Measurements from ENCODE around the gene TTC7B.

The TTC7B gene

GRCh38 chr14:90753456-90754005 is 62.7 kb downstream of the TTC7B start:
- no peak overlapping the region for H3K4me3 ChIP-seq (ENCODE audit: low read depth, low read length)
- TF ChIP-seq CTCF (IDR thresholded peaks at IDR 0.05; ENCODE audit: insufficient read depth, low read depth, low read length, missing control alignments) = no peak
- DNase-seq (ENCODE audit: low read depth) = no peak

- no peak for TF ChIP-seq CTCF (IDR thresholded peaks at IDR 0.05; ENCODE audit: insufficient read depth, low read depth, low read length, missing control alignments)
- no peak for DNase-seq (ENCODE audit: low read depth)
- H3K4me3 ChIP-seq (ENCODE audit: low read depth, low read length) = no peak overlapping the region
These were observed 65.5 kb downstream of the TTC7B start for GRCh38 chr14:90750701-90751100.

- no peak overlapping the region for H3K4me3 ChIP-seq (ENCODE audit: low read depth, low read length)
- DNase-seq (ENCODE audit: low read depth) = no peak
- TF ChIP-seq CTCF (IDR thresholded peaks at IDR 0.05; ENCODE audit: insufficient read depth, low read depth, low read length, missing control alignments) = no peak
These were observed 66.0 kb downstream of the TTC7B start for GRCh38 chr14:90750191-90750590.

- no peak overlapping the region for H3K4me3 ChIP-seq (ENCODE audit: low read depth, low read length)
- TF ChIP-seq CTCF (IDR thresholded peaks at IDR 0.05; ENCODE audit: insufficient read depth, low read depth, low read length, missing control alignments) = no peak
- DNase-seq (ENCODE audit: low read depth) = no peak
These were observed 68.3 kb downstream of the TTC7B start for GRCh38 chr14:90747909-90748308.

GRCh38 chr14:90743826-90744225 is 72.4 kb downstream of the TTC7B start:
- H3K4me3 ChIP-seq (ENCODE audit: low read depth, low read length) = no peak overlapping the region
- TF ChIP-seq CTCF (IDR thresholded peaks at IDR 0.05; ENCODE audit: insufficient read depth, low read depth, low read length, missing control alignments) = no peak
- no peak for DNase-seq (ENCODE audit: low read depth)

- no peak overlapping the region for H3K4me3 ChIP-seq (ENCODE audit: low read depth, low read length)
- no peak for DNase-seq (ENCODE audit: low read depth)
- no peak for TF ChIP-seq CTCF (IDR thresholded peaks at IDR 0.05; ENCODE audit: insufficient read depth, low read depth, low read length, missing control alignments)
These were observed 72.8 kb downstream of the TTC7B start for GRCh38 chr14:90743425-90743824.

GRCh38 chr14:90742729-90743128 is 73.5 kb downstream of the TTC7B start:
- H3K4me3 ChIP-seq (ENCODE audit: low read depth, low read length) = no peak overlapping the region
- no peak for DNase-seq (ENCODE audit: low read depth)
- no peak for TF ChIP-seq CTCF (IDR thresholded peaks at IDR 0.05; ENCODE audit: insufficient read depth, low read depth, low read length, missing control alignments)
